ENCODE results near the gene OPRD1. TPM values are rescaled to one million over a fixed set of nuclear protein-coding genes. Genes with fewer than 3 reads are reported as not detected.

The OPRD1 gene
- polyA plus RNA-seq, 1 of the 3 experiments (the other 2 are of a cell fraction), result 0.07 TPM

DNA sequence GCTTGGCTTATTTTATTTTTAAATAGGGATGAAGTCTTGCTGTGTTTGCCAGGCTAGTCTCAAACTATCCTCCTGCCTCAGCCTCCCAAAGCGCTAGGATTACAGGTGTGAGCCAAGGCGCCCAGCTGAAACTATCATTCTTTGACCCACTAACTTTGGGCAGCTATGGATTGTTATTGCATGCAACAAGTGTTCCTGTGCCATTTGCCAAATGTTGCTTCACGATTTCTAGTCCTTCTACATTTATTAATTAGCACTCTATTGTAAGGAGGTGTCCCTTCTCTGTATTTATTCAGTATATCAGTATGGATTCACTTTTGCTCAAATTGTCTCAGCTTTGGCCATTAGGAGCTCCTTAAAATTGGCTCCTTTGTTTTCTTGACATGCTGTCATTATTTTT lies 38.9 kb upstream of the OPRD1 start:
- no peak for DNase-seq
- H3F3A ChIP-seq (replicated peaks; ENCODE audit: insufficient read depth), result peaks cover 11% of the 10 kb centered on the region
- POLR2A ChIA-PET, result no interaction called here
- H3K36me3 ChIP-seq (replicated peaks in 1 of 2; ENCODE audit: control insufficient read depth in 1 of 2, insufficient read depth in 2 of 2, low read length in 1 of 2), result peaks cover 37 to 46% of the 10 kb centered on the region in 2 experiments
- H3K27ac ChIP-seq (ENCODE audit: low read depth in 2 of 2, low read length in 1 of 2), result no peak overlapping the region
- no peaks in the 10 kb centered on the region for H3K27me3 ChIP-seq (ENCODE audit: insufficient read depth)
- H3K79me2 ChIP-seq (ENCODE audit: insufficient read depth), result peaks cover 55% of the 10 kb centered on the region
- no peak overlapping the region for H3K4me3 ChIP-seq (ENCODE audit: low read depth in 2 of 2, low read length in 1 of 2)
- peaks cover 57% of the 10 kb centered on the region for H4K20me1 ChIP-seq (ENCODE audit: insufficient read depth)
- H2AFZ ChIP-seq (ENCODE audit: low read depth), result no peak overlapping the region
- TF ChIP-seq ELF1 (IDR thresholded peaks at IDR 0.05), result no peak
- no peak for TF ChIP-seq GATA2 (CRISPR knock-in tag; IDR thresholded peaks at IDR 0.05)
- TF ChIP-seq RXRA (IDR thresholded peaks at IDR 0.05; ENCODE audit: borderline replicate concordance, low read depth), result no peak
- TF ChIP-seq TAF1 (IDR thresholded peaks at IDR 0.05; ENCODE audit: borderline replicate concordance, low read depth, low read length), result no peak
- TF ChIP-seq FOSL2 (IDR thresholded peaks at IDR 0.05; ENCODE audit: borderline replicate concordance, low read depth), result no peak
- no peak for TF ChIP-seq USF2 (IDR thresholded peaks at IDR 0.05; ENCODE audit: borderline replicate concordance, low read depth, low read length)
- no peak for TF ChIP-seq RCOR1 (IDR thresholded peaks at IDR 0.05; ENCODE audit: low read length)
- no peak for TF ChIP-seq POLR2AphosphoS5 (IDR thresholded peaks at IDR 0.05; ENCODE audit: low read depth, low read length)
- no peak for TF ChIP-seq CHD2 (IDR thresholded peaks at IDR 0.05; ENCODE audit: low read length, partially characterized antibody)
- TF ChIP-seq FOXM1 (IDR thresholded peaks at IDR 0.05; ENCODE audit: low read depth), result no peak
- no peak for TF ChIP-seq EP300 (IDR thresholded peaks at IDR 0.05; ENCODE audit: borderline replicate concordance in 1 of 2, low read depth in 1 of 2, low read length in 1 of 2)
- no peak for TF ChIP-seq SMC3 (IDR thresholded peaks at IDR 0.05; ENCODE audit: low read depth, low read length)
- no peak for TF ChIP-seq TEAD4 (IDR thresholded peaks at IDR 0.05; ENCODE audit: borderline replicate concordance, insufficient read depth)
- no peak for TF ChIP-seq JUND (IDR thresholded peaks at IDR 0.05)
- TF ChIP-seq MXI1 (IDR thresholded peaks at IDR 0.05; ENCODE audit: low read depth, low read length), result no peak
- TF ChIP-seq SIN3A (IDR thresholded peaks at IDR 0.05; ENCODE audit: borderline replicate concordance, low read depth, low read length), result no peak
- no peak for TF ChIP-seq MEF2A (IDR thresholded peaks at IDR 0.05; ENCODE audit: borderline replicate concordance, low read depth)
- H3K9me2 ChIP-seq, result no peaks in the 10 kb centered on the region
- no peak overlapping the region for H3K4me2 ChIP-seq
- no peaks in the 10 kb centered on the region for H3K9me3 ChIP-seq
- H3K4me1 ChIP-seq (ENCODE audit: control insufficient read depth in 1 of 2, insufficient read depth in 2 of 2, low read depth in 1 of 2, low read length in 1 of 2), result no peaks in the 10 kb centered on the region
- H3K9ac ChIP-seq, result no peak overlapping the region
- WGBS (ENCODE audit: low lambda C conversion rate), result 98% methylated on average over 3 of the region's 3 CpGs
- CTCF ChIA-PET, result interaction anchor here (1.0 to 39.4 kb wide), 3 partner anchors 12 to 102 kb away, joined by 3 to 894 read pairs (median 3); no protein-coding TSS in a partner anchor

GRCh38 chr1:28775121-28775942 lies 36.6 kb upstream of the OPRD1 start:
- no peak overlapping the region for H3K4me2 ChIP-seq

More at GRCh38 chr1:28775121-28775942, 36.6 kb upstream of the OPRD1 start:
- Histone ChIP-seq H3K36me3 (replicated peaks in 1 of 2; ENCODE audit: control insufficient read depth in 1 of 2, insufficient read depth in 2 of 2, low read length in 1 of 2) (peaks cover 18 to 29% of the 10 kb centered on the region in 2 experiments), H3F3A (replicated peaks; ENCODE audit: insufficient read depth) (peaks cover 7% of the 10 kb centered on the region), H3K4me1 (ENCODE audit: control insufficient read depth in 1 of 2, insufficient read depth in 2 of 2, low read depth in 1 of 2, low read length in 1 of 2) (no peaks in the 10 kb centered on the region), H3K79me2 (ENCODE audit: insufficient read depth) (peaks cover 34% of the 10 kb centered on the region), H3K9me3 (no peaks in the 10 kb centered on the region), H3K4me3 (ENCODE audit: low read depth in 2 of 2, low read length in 1 of 2) (no peak overlapping the region), H2AFZ (ENCODE audit: low read depth) (no peak overlapping the region), H4K20me1 (ENCODE audit: insufficient read depth) (peaks cover 38% of the 10 kb centered on the region; the same call in 1 of the 2 replicates), H3K9ac (no peak overlapping the region), H3K27me3 (ENCODE audit: insufficient read depth) (no peaks in the 10 kb centered on the region), H3K27ac (ENCODE audit: low read depth in 2 of 2, low read length in 1 of 2) (no peak overlapping the region), H3K9me2 (no peaks in the 10 kb centered on the region)
- ChIA-PET CTCF (interaction anchor here (0.9 to 39.4 kb wide), 7 partner anchors 10 to 259 kb away, joined by 3 to 894 read pairs (median 4); partner anchors contain the start of gene YTHDF2), POLR2A (no interaction called here)
- WGBS (ENCODE audit: low lambda C conversion rate), result 94% methylated on average over 32 of the region's 39 CpGs
- no peak for DNase-seq
- TF ChIP-seq TCF12 (IDR thresholded peaks at IDR 0.05) (no peak), SIN3A (IDR thresholded peaks at IDR 0.05; ENCODE audit: borderline replicate concordance, low read depth, low read length) (no peak), TAF1 (IDR thresholded peaks at IDR 0.05; ENCODE audit: borderline replicate concordance, low read depth, low read length) (no peak), EP300 (IDR thresholded peaks at IDR 0.05; ENCODE audit: borderline replicate concordance in 1 of 2, low read depth in 1 of 2, low read length in 1 of 2) (no peak), NFIC (IDR thresholded peaks at IDR 0.05; ENCODE audit: borderline replicate concordance) (no peak), MAX (IDR thresholded peaks at IDR 0.05; ENCODE audit: low read depth) (no peak)
- TF ChIP-seq, protein P1, sequence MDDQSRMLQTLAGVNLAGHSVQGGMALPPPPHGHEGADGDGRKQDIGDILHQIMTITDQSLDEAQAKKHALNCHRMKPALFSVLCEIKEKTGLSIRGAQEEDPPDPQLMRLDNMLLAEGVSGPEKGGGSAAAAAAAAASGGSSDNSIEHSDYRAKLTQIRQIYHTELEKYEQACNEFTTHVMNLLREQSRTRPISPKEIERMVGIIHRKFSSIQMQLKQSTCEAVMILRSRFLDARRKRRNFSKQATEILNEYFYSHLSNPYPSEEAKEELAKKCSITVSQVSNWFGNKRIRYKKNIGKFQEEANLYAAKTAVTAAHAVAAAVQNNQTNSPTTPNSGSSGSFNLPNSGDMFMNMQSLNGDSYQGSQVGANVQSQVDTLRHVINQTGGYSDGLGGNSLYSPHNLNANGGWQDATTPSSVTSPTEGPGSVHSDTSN (IDR thresholded peaks at IDR 0.05), result no peak
